ENCODE measurements around the gene DDI2. TPM values are rescaled to one million over a fixed set of nuclear protein-coding genes. Genes with fewer than 3 reads are reported as not detected.

DDI2 gene
- total RNA-seq, 1 donor from 2014 or later, result 53.0 TPM

Other genes with a start within 250 kb of the DDI2 start
- 90.5 and 92.3 TPM in 2 replicates for gene EFHD2, start 207.6 kb upstream of the DDI2 start, total RNA-seq
- gene CTRC, start 179.0 kb upstream of the DDI2 start, total RNA-seq, result 0.45 TPM in 1 of 2 replicates, not detected in the other
- not detected in 2 replicates for gene CELA2A, start 160.7 kb upstream of the DDI2 start, total RNA-seq
- gene CELA2B, start 141.4 kb upstream of the DDI2 start, total RNA-seq, result not detected in 2 replicates
- 15.7 and 17.3 TPM in 2 replicates for gene CASP9, start 93.2 kb upstream of the DDI2 start, total RNA-seq
- gene DNAJC16, start 90.6 kb upstream of the DDI2 start, total RNA-seq, result 15.4 and 16.3 TPM in 2 replicates
- gene AGMAT, start 32.4 kb upstream of the DDI2 start, total RNA-seq, result 31.0 and 31.5 TPM in 2 replicates
- 59.9 and 60.3 TPM in 2 replicates for gene PLEKHM2, start 66.9 kb downstream of the DDI2 start, total RNA-seq
- gene SLC25A34, start 118.8 kb downstream of the DDI2 start, total RNA-seq, result 1.4 and 1.5 TPM in 2 replicates
- gene TMEM82, start 125.0 kb downstream of the DDI2 start, total RNA-seq, result not detected in 2 replicates
- gene FBLIM1, start 141.3 kb downstream of the DDI2 start, total RNA-seq, result not detected in 2 replicates
- gene UQCRHL, start 190.2 kb downstream of the DDI2 start, total RNA-seq, result 1.5 TPM in 2 replicates
- 89.1 and 94.1 TPM in 2 replicates for gene SPEN, start 230.2 kb downstream of the DDI2 start, total RNA-seq